Measurements from ENCODE around the gene SOX30.

Gene SOX30

GRCh38 chr5:157616785-157617184 lies 35.5 kb downstream of the SOX30 start:
- H3K4me3 ChIP-seq = no peak overlapping the region
- TF ChIP-seq FOXP2 (optimal IDR thresholded peaks at IDR 0.05; ENCODE audit: control extremely low read depth, extremely low read length, insufficient read depth) = no peak
- TF ChIP-seq POLR2AphosphoS5 (IDR thresholded peaks at IDR 0.05; ENCODE audit: borderline replicate concordance, low read depth, low read length) = no peak
- TF ChIP-seq EZH2 (IDR thresholded peaks at IDR 0.05) = no peak

GRCh38 chr5:157613385-157614245 lies 38.6 kb downstream of the SOX30 start:
- no peaks in the 10 kb centered on the region for H3K36me3 ChIP-seq (ENCODE audit: insufficient read depth, low read length)
- H3K4me3 ChIP-seq = no peak overlapping the region
- H3K9ac ChIP-seq (ENCODE audit: insufficient read length) = no peak overlapping the region
- no peak for TF ChIP-seq FOXP2 (optimal IDR thresholded peaks at IDR 0.05; ENCODE audit: control extremely low read depth, extremely low read length, insufficient read depth)
- no peaks in the 10 kb centered on the region for H3K9me3 ChIP-seq (ENCODE audit: low read depth, low read length)
- H3K27ac ChIP-seq = no peak overlapping the region
- DNase-seq (ENCODE audit: low read depth, low spot score) = no peak

More at GRCh38 chr5:157616785-157617184, 35.5 kb downstream of the SOX30 start:
- no peak for DNase-seq (ENCODE audit: low read depth, low spot score)
- Histone ChIP-seq H3K9ac (ENCODE audit: insufficient read length) (no peak overlapping the region), H3K9me3 (ENCODE audit: low read depth, low read length) (no peaks in the 10 kb centered on the region), H3K36me3 (ENCODE audit: insufficient read depth, low read length) (no peaks in the 10 kb centered on the region), H3K27ac (no peak overlapping the region)

- Histone ChIP-seq H3K9ac (ENCODE audit: insufficient read length) (no peak overlapping the region), H3K27ac (no peak overlapping the region)
- no peak for DNase-seq (ENCODE audit: low read depth, low spot score)
These were observed 39.7 kb downstream of the SOX30 start for GRCh38 chr5:157612581-157612980.

GRCh38 chr5:157611571-157612476 lies 40.4 kb downstream of the SOX30 start:
- H3K4me3 ChIP-seq = no peak overlapping the region
- no peak overlapping the region for H3K9ac ChIP-seq (ENCODE audit: insufficient read length)
- DNase-seq (ENCODE audit: low read depth, low spot score) = no peak
- no peaks in the 10 kb centered on the region for H3K36me3 ChIP-seq (ENCODE audit: insufficient read depth, low read length)
- TF ChIP-seq POLR2AphosphoS5 (IDR thresholded peaks at IDR 0.05; ENCODE audit: borderline replicate concordance, low read depth, low read length) (no peak), FOXP2 (optimal IDR thresholded peaks at IDR 0.05; ENCODE audit: control extremely low read depth, extremely low read length, insufficient read depth) (no peak), EZH2 (IDR thresholded peaks at IDR 0.05) (no peak)
- no peaks in the 10 kb centered on the region for H3K9me3 ChIP-seq (ENCODE audit: low read depth, low read length)
- H3K27ac ChIP-seq = no peak overlapping the region

More at GRCh38 chr5:157612581-157612980, 39.7 kb downstream of the SOX30 start:
- Histone ChIP-seq H3K36me3 (ENCODE audit: insufficient read depth, low read length) (no peaks in the 10 kb centered on the region), H3K9me3 (ENCODE audit: low read depth, low read length) (no peaks in the 10 kb centered on the region), H3K4me3 (no peak overlapping the region)
- no peak for TF ChIP-seq EZH2 (IDR thresholded peaks at IDR 0.05)
- TF ChIP-seq FOXP2 (optimal IDR thresholded peaks at IDR 0.05; ENCODE audit: control extremely low read depth, extremely low read length, insufficient read depth) = no peak
- TF ChIP-seq POLR2AphosphoS5 (IDR thresholded peaks at IDR 0.05; ENCODE audit: borderline replicate concordance, low read depth, low read length) = no peak

GRCh38 chr5:157610990-157611389 lies 41.2 kb downstream of the SOX30 start:
- Histone ChIP-seq H3K9ac (ENCODE audit: insufficient read length) (no peak overlapping the region), H3K9me3 (ENCODE audit: low read depth, low read length) (no peaks in the 10 kb centered on the region), H3K27ac (no peak overlapping the region), H3K4me3 (no peak overlapping the region), H3K36me3 (ENCODE audit: insufficient read depth, low read length) (no peaks in the 10 kb centered on the region)
- TF ChIP-seq POLR2AphosphoS5 (IDR thresholded peaks at IDR 0.05; ENCODE audit: borderline replicate concordance, low read depth, low read length) = no peak
- TF ChIP-seq EZH2 (IDR thresholded peaks at IDR 0.05) = no peak
- no peak for TF ChIP-seq FOXP2 (optimal IDR thresholded peaks at IDR 0.05; ENCODE audit: control extremely low read depth, extremely low read length, insufficient read depth)
- no peak for DNase-seq (ENCODE audit: low read depth, low spot score)

- no peak overlapping the region for H3K27ac ChIP-seq
These were observed 43.2 kb downstream of the SOX30 start for GRCh38 chr5:157608972-157609565.

GRCh38 chr5:157607371-157608161 lies 44.7 kb downstream of the SOX30 start:
- Histone ChIP-seq H3K9ac (ENCODE audit: insufficient read length) (no peak overlapping the region), H3K36me3 (ENCODE audit: insufficient read depth, low read length) (no peaks in the 10 kb centered on the region), H3K4me3 (no peak overlapping the region), H3K27ac (no peak overlapping the region), H3K9me3 (ENCODE audit: low read depth, low read length) (no peaks in the 10 kb centered on the region)
- DNase-seq (ENCODE audit: low read depth, low spot score) = no peak
- TF ChIP-seq EZH2 (IDR thresholded peaks at IDR 0.05) (no peak), POLR2AphosphoS5 (IDR thresholded peaks at IDR 0.05; ENCODE audit: borderline replicate concordance, low read depth, low read length) (no peak), FOXP2 (optimal IDR thresholded peaks at IDR 0.05; ENCODE audit: control extremely low read depth, extremely low read length, insufficient read depth) (no peak)

More at GRCh38 chr5:157608972-157609565, 43.2 kb downstream of the SOX30 start:
- Histone ChIP-seq H3K9me3 (ENCODE audit: low read depth, low read length) (no peaks in the 10 kb centered on the region), H3K9ac (ENCODE audit: insufficient read length) (no peak overlapping the region), H3K36me3 (ENCODE audit: insufficient read depth, low read length) (no peaks in the 10 kb centered on the region), H3K4me3 (no peak overlapping the region)
- DNase-seq (ENCODE audit: low read depth, low spot score) = peak; percentile 55
- TF ChIP-seq FOXP2 (optimal IDR thresholded peaks at IDR 0.05; ENCODE audit: control extremely low read depth, extremely low read length, insufficient read depth) = no peak

Measured in SK-N-MC (cell line).